MCF 10A (cell line): ENCODE measurements around the gene ZNF319. TPM values are rescaled to one million over a fixed set of nuclear protein-coding genes. Genes with fewer than 3 reads are reported as not detected.

Experiments used
- BruUV-seq: library from RNA; stranded (reverse); fragments of 400-500 nt; replicated peaks from 2 replicates; lab custom pipeline; 2021; lab: Mats Ljungman, UMichigan
- CTCF ChIA-PET: fragments of 300-600 bp; sonication (Branson Sonifier 250); formaldehyde crosslinking; extraction: SDS; loops from one replicate; lab custom pipeline; 2021; ENCODE audit warnings: antibody characterized with exemption, inconsistent platforms; lab: Yijun Ruan, JAX
- POLR2A ChIA-PET: fragments of 300-600, 350-650 bp; sonication (Branson Sonifier 250); formaldehyde crosslinking; extraction: SDS; loops from one replicate; lab custom pipeline; 2020; ENCODE audit warnings: antibody characterized with exemption, inconsistent platforms; lab: Yijun Ruan, JAX
- DNase-seq: peaks from one replicate; pipeline ENCODE4 v3.0.0-alpha.2; 2018; ENCODE audit not compliant: unreplicated experiment
- H3K27ac Mint-ChIP-seq: one replicate; pipeline ENCODE4 v1.8.0; 2022; ENCODE audit warnings: mild to moderate bottlenecking, low read depth, mixed read lengths; ENCODE audit not compliant: unreplicated experiment
- H3K27me3 Mint-ChIP-seq: one replicate; pipeline ENCODE4 v1.8.0; 2022; ENCODE audit warnings: mixed read lengths; ENCODE audit not compliant: insufficient read depth, unreplicated experiment
- H3K36me3 Mint-ChIP-seq: one replicate; pipeline ENCODE4 v1.8.0; 2022; ENCODE audit warnings: mild to moderate bottlenecking, moderate library complexity, mixed read lengths; ENCODE audit not compliant: insufficient read depth, unreplicated experiment
- H3K4me1 Mint-ChIP-seq: one replicate; pipeline ENCODE4 v1.8.0; 2022; ENCODE audit warnings: mixed read lengths; ENCODE audit not compliant: insufficient read depth, unreplicated experiment
- H3K4me3 Mint-ChIP-seq: one replicate; pipeline ENCODE4 v1.8.0; 2022; ENCODE audit warnings: mild to moderate bottlenecking, moderate library complexity, mixed read lengths; ENCODE audit not compliant: unreplicated experiment
- H3K9me3 Mint-ChIP-seq: one replicate; pipeline ENCODE4 v1.8.0; 2022; ENCODE audit warnings: mixed read lengths; ENCODE audit not compliant: unreplicated experiment
- intact Hi-C: fragments of 100-400 bp; cut with micrococcal nuclease; formaldehyde crosslinking; loops from 2 replicates; pipeline ENCODE4 v1.14.1; 2022
- total RNA-seq: library from RNA; stranded (reverse); gene quantifications from 2 replicates; pipeline ENCODE4 v1.2.3, GENCODE V29; 2022
- TF ChIP-seq, protein P1 (sequence below): fragments of 200-600 bp; IDR thresholded peaks from one replicate; pipeline ENCODE4 v1.8.0; 2022; ENCODE audit warnings: antibody characterized with exemption, mild to moderate bottlenecking; ENCODE audit not compliant: unreplicated experiment

ZNF319 gene
- total RNA-seq, 1 experiment from 2014 or later = 12.6 TPM

DNA sequence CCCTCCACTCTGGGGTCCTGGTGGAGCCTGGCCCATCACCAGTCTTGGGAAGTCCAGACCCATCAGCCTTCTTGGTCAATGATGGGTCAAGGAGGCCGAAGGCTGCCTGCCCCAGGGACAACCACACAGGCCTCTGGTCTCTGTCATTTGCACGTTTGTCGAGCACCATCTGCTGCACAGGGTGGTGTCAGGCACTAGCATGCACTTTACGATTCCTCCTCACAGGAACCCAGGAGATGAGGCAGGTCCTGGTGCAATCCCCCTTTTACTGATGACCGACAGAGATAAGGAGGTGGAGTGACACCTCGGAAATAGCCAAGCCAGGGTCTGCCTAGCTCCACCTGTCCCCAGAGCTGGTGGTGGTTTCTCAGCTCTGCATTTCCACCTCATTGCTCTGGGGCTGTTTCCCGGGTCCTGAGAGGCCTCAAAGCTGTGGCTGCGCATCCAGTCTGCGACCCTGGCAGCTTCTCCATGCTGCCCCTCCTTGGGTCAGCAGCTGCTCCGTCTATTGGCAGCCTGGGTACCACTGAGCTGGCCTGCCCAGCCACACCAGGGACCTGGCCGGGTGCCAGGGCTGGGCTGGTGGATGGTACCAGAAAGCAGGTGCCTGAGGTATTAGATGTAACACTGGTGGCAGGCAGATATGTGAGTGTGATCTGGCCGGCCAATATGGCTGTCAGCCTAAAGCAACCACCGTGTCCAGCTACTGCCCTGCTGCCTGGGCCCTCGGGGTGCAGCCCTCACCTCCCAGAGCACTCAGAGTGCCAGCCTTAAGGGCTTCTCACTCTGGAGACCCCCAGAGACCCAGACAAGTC, 35.1 kb upstream of the ZNF319 start:
- DNase-seq = no peak
- Mint-ChIP-seq H3K4me3 (no peak overlapping the region), H3K4me1 (no peaks in the 10 kb centered on the region), H3K27ac (no peak overlapping the region), H3K9me3 (no peaks in the 10 kb centered on the region), H3K36me3 (no peaks in the 10 kb centered on the region), H3K27me3 (no peaks in the 10 kb centered on the region)
- intact Hi-C loops = no loop called here
- TF ChIP-seq, protein P1, sequence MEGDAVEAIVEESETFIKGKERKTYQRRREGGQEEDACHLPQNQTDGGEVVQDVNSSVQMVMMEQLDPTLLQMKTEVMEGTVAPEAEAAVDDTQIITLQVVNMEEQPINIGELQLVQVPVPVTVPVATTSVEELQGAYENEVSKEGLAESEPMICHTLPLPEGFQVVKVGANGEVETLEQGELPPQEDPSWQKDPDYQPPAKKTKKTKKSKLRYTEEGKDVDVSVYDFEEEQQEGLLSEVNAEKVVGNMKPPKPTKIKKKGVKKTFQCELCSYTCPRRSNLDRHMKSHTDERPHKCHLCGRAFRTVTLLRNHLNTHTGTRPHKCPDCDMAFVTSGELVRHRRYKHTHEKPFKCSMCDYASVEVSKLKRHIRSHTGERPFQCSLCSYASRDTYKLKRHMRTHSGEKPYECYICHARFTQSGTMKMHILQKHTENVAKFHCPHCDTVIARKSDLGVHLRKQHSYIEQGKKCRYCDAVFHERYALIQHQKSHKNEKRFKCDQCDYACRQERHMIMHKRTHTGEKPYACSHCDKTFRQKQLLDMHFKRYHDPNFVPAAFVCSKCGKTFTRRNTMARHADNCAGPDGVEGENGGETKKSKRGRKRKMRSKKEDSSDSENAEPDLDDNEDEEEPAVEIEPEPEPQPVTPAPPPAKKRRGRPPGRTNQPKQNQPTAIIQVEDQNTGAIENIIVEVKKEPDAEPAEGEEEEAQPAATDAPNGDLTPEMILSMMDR = no peak
- POLR2A ChIA-PET = interaction anchor here (0.6 to 1.0 kb wide), 2 partner anchors 92 to 94 kb away, joined by 3 to 5 read pairs; partner anchors contain the start of gene CFAP20
- BruUV-seq = no TSS peak
- CTCF ChIA-PET = interaction anchor here (0.6 to 1.1 kb wide), 4 partner anchors 9 to 1233 kb away, joined by 3 to 5 read pairs (median 4); partner anchors contain the start of gene MMP15

DNA sequence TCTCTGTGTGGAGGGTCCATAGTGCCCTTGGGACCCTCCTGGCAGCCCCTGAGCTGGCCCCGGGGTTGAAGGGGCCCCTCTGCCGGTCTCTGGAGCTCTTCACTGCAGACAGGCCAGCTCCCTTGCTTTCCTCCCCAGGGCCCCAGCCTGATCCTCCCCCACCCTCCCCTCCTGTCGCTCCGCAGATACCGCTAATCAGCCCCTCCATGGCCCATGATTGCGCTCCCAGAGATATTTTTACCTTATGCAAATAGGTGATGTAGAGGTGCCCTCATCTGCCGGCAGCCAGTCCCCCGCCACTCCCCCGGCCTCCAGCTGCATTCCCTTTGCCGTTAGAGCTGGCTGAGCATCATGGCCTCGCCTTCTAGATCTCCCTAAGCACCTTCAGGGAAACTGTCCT, 34.3 kb upstream of the ZNF319 start:
- BruUV-seq = no TSS peak
- intact Hi-C loops = no loop called here
- Mint-ChIP-seq H3K4me1 (no peaks in the 10 kb centered on the region), H3K9me3 (no peaks in the 10 kb centered on the region), H3K27me3 (no peaks in the 10 kb centered on the region), H3K27ac (no peak overlapping the region), H3K36me3 (no peaks in the 10 kb centered on the region), H3K4me3 (no peak overlapping the region)
- TF ChIP-seq, protein P1 = no peak
- DNase-seq = no peak
- POLR2A ChIA-PET = interaction anchor here (0.6 kb wide), 1 partner anchor 93 kb away, joined by 3 read pairs; no protein-coding TSS in a partner anchor
- CTCF ChIA-PET = interaction anchor here (0.5 to 2.1 kb wide), 5 partner anchors 8 to 453 kb away, joined by 3 to 9 read pairs (median 3); no protein-coding TSS in a partner anchor

DNA sequence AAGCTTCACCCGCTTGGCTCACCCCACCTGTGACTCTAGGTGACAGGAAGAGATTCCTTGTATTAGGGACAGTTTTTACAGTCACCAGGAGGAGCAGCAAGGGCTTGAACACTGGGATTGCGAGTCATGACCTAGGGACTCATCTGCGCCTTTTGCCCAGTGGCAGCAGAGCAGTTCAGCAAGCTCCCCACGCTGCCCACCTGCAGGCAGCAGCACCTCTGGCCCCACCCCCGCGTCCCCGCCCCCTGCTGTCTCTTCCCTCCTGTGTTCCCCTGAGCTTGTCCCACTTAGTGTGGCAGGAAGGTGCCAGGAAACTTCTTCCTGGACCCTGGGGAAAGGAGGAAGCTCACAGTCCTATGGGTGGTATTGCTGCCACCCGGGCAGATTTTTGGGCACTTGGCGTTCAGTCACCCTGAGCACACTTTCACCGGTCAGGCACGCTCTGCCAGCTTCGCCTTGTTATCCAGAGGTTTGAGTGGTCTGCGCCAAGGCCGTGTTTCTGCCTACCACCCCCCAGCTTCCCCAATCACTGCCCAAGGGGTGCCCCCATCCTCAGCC, 33.7 kb upstream of the ZNF319 start:
- ChIA-PET CTCF (interaction anchor here (0.5 to 2.1 kb wide), 6 partner anchors 7 to 453 kb away, joined by 3 to 9 read pairs (median 3); no protein-coding TSS in a partner anchor), POLR2A (no interaction called here)
- Mint-ChIP-seq H3K4me1 (no peaks in the 10 kb centered on the region), H3K9me3 (no peaks in the 10 kb centered on the region), H3K36me3 (no peaks in the 10 kb centered on the region), H3K4me3 (no peak overlapping the region), H3K27me3 (no peaks in the 10 kb centered on the region), H3K27ac (no peak overlapping the region)
- intact Hi-C loops = no loop called here
- TF ChIP-seq, protein P1 = no peak
- no peak for DNase-seq
- BruUV-seq = no TSS peak

DNA sequence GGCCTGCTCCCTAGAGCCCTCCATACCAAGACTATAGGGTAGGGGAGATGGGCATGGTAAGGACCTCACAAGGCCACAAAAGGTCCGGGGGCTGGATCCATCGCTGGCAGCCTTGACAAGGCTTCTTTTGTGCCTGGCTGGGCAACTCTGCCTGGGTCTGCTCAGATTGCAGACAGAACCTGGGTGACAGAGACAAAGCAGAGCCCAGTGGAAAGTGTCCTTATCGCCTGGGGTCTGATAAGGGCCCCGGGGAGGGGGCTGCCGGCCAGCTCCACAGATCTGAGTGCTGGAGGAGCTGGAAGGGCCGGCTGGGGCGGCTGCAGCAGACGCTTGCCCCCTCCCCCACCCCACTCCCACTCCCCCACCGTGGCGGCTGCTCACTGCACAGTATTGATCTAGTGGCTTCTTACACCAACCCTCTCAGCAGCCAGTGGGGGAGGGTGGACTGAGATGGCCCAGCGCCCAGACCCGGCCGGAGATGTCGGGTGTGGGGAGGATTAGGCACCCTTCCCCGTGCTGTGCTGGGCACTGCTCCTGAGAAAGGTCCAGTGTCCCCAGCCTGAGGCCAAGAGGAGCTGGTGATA, 32.3 kb upstream of the ZNF319 start:
- no peak overlapping the region for H3K4me3 Mint-ChIP-seq
- CTCF ChIA-PET = interaction anchor here (0.5 to 2.1 kb wide), 4 partner anchors 9 to 575 kb away, joined by 3 to 9 read pairs (median 3); no protein-coding TSS in a partner anchor
- H3K27me3 Mint-ChIP-seq = no peaks in the 10 kb centered on the region
- DNase-seq = no peak
- POLR2A ChIA-PET = no interaction called here
- no peaks in the 10 kb centered on the region for H3K9me3 Mint-ChIP-seq
- no peaks in the 10 kb centered on the region for H3K4me1 Mint-ChIP-seq
- H3K27ac Mint-ChIP-seq = no peak overlapping the region
- no peaks in the 10 kb centered on the region for H3K36me3 Mint-ChIP-seq
- intact Hi-C loops = no loop called here
- BruUV-seq = no TSS peak
- TF ChIP-seq, protein P1 = no peak
